ENCODE measurements around the gene RANBP3L. TPM values are rescaled to one million over a fixed set of nuclear protein-coding genes. Genes with fewer than 3 reads are reported as not detected.
"Not testable (repeated sequence)": the region's sequence is repeated elsewhere in the genome, so short reads cannot be mapped to it uniquely, and the experiment has no call there.

Gene RANBP3L
- total RNA-seq, 1 donor from 2014 or later, result 0.16 TPM

DNA sequence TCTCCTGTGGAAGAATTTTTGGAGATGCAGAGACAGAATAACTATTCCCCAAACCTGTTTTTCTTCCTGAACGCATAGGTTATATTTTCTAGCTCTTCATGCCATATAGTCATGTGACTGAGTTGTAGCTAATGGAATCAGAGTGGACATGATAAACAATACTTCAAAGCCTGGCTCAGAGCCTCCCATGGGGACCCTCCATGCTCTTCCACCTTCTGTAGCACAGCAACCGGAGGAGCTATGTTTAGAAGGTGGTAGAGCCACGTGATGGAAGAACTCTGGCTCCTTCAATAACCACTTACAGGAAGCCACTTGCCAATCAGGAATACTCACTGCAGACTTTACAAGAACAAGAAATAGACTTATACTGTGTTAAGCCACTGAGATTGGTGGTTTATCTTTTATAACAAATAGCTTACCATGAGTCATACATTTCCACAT, 99.2 kb downstream of the RANBP3L start:
- ATAC-seq, result peak; percentile 20

- peak; percentile 65 for ATAC-seq
Measured at GRCh38 chr5:36200513-36200912, 101.2 kb downstream of the RANBP3L start.

GRCh38 chr5:36199620-36200019, 102.1 kb downstream of the RANBP3L start:
- ATAC-seq, result no peak

DNA sequence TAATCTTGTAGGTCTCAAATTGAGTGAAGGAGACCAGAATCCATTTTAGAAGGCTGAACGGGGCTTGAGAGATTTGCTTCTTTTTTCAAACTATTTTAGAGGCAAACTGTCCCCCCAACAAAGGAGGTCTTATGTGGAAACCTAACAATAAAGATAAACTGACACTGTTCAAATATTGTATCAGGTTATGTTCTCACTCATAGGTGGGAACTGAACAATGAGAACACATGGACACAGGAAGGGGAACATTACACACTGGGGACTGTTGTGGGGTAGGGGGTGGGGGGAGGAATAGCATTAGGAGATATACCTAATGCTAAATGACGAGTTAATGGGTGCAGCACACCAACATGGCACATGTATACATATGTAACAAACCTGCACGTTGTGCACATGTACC, 102.9 kb downstream of the RANBP3L start:
- not testable (repeated sequence) for ATAC-seq

Other genes with a start within 250 kb of the RANBP3L start
- not detected for gene UGT3A2, start 235.0 kb downstream of the RANBP3L start, total RNA-seq
- gene LMBRD2, start 150.0 kb downstream of the RANBP3L start, total RNA-seq, result 5.8 TPM
- 27.4 TPM for gene SKP2, start 149.8 kb downstream of the RANBP3L start, total RNA-seq
- 13.6 TPM for gene NADK2, start 60.0 kb downstream of the RANBP3L start, total RNA-seq

Data from esophagus mucosa (tissue), 1 donor.